Measurements from ENCODE around the gene USP21. TPM values are rescaled to one million over a fixed set of nuclear protein-coding genes. Genes with fewer than 3 reads are reported as not detected.
A peak's percentile ranks its signal among the peaks of the same experiment; 100 is the strongest.

USP21 gene
- polyA plus RNA-seq, 1 experiment: 19.3 TPM

DNA sequence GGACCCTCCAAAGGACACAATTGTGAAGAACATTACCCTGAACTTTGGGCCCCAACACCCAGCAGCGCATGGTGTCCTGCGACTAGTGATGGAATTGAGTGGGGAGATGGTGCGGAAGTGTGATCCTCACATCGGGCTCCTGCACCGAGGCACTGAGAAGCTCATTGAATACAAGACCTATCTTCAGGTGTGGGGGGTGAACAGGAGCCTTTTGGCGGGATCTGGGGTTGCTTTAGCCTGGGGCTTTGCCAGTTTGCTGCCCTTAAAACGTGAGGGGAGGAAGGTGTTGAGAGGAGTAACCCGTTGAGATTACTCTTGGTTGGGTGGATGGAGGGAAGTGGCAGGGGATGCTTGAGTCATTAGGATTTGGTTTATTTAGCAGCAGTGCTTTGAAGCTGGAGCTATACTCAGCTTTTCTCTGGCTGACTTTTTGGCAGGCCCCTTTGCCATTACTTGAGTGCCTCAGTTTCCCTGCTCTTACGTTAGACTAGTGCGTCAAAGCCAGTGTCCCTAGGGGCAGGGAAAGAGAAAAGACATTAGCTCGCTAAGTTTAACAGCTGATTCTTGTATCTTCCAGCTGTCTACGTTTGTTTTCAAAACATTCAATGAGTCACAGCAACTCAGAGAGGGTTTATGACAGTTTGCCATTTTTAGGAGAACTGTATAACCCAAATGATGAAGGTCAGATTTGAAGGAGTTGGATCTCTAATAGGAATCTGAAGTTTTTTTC lies 47.3 kb downstream of the USP21 start:
- POLR2A ChIA-PET: interaction anchor here (1.2 kb wide), 1 partner anchor 9 kb away, joined by 5 read pairs; no protein-coding TSS in a partner anchor
- CTCF ChIA-PET: interaction anchor here (0.9 to 13.8 kb wide), 5 partner anchors 9 to 138 kb away, joined by 3 to 159 read pairs (median 4); partner anchors contain the start of genes APOA2 and TOMM40L
- no peaks in the 10 kb centered on the region for H3K27me3 ChIP-seq (ENCODE audit: control insufficient read depth, insufficient read depth, low read length)
- no peak for DNase-seq (ENCODE audit: low read depth)
- TF ChIP-seq CTCF (IDR thresholded peaks at IDR 0.05; ENCODE audit: insufficient read depth, low read depth, low read length): no peak
- H3K36me3 ChIP-seq (ENCODE audit: control insufficient read depth, insufficient read depth, low read length): peaks cover 20% of the 10 kb centered on the region
- no peak overlapping the region for H3K4me3 ChIP-seq (ENCODE audit: low read depth, low read length)

DNA sequence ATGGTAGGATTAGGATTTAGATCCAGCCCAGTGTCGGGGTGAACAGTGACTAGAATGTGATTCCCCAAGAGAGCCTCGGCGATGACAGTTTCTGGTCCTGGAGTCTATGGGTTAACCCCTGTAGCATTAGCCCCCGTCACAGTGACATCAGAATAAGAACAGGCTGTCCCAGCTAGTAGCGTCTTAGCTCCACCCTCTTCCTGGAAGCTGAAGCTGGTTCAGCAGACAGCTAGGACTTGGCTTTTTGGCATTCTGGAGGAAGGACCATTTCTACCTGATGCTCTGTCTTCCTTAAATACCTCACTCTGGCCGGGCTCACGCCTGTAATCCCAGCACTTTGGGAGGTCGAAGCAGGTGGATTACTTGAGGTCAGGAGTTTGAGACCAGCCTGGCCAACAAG lies 47.9 kb downstream of the USP21 start:
- Histone ChIP-seq H3K27me3 (ENCODE audit: control insufficient read depth, insufficient read depth, low read length) (no peaks in the 10 kb centered on the region), H3K4me3 (ENCODE audit: low read depth, low read length) (no peak overlapping the region), H3K36me3 (ENCODE audit: control insufficient read depth, insufficient read depth, low read length) (peaks cover 25% of the 10 kb centered on the region)
- ChIA-PET POLR2A (interaction anchor here (1.2 kb wide), 1 partner anchor 9 kb away, joined by 5 read pairs; no protein-coding TSS in a partner anchor), CTCF (interaction anchor here (0.9 to 13.8 kb wide), 4 partner anchors 10 to 138 kb away, joined by 3 to 159 read pairs (median 4); partner anchors contain the start of genes APOA2 and TOMM40L)
- no peak for DNase-seq (ENCODE audit: low read depth)
- no peak for TF ChIP-seq CTCF (IDR thresholded peaks at IDR 0.05; ENCODE audit: insufficient read depth, low read depth, low read length)

DNA sequence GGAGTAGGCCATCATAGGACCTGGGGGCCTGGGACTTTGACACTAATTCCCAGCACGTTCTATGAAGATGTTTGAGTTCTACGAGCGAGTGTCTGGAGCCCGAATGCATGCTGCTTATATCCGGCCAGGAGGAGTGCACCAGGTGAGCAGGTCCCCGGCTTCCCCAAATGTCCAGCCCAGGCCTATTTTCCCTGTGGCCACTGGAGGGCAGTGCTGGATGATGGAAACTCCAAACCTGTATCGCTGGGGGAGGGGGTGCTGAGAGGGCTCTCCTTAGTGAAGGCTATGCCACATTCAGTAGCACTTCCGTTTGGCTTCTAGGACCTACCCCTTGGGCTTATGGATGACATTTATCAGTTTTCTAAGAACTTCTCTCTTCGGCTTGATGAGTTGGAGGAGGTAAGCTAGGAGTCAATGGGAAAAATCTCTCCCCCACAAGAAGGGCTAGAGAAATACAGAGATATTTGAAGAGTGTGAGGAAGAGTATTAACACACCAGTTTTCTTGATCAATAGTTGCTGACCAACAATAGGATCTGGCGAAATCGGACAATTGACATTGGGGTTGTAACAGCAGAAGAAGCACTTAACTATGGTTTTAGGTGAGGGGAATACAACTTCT lies 50.6 kb downstream of the USP21 start:
- DNase-seq (ENCODE audit: low read depth): no peak
- H3K27me3 ChIP-seq (ENCODE audit: control insufficient read depth, insufficient read depth, low read length): no peaks in the 10 kb centered on the region
- POLR2A ChIA-PET: no interaction called here
- CTCF ChIA-PET: interaction anchor here (0.7 to 13.8 kb wide), 11 partner anchors 7 to 175 kb away, joined by 3 to 159 read pairs (median 4); partner anchors contain the start of genes ADAMTS4, APOA2, NDUFS2 and SDHC
- peaks cover 39% of the 10 kb centered on the region for H3K36me3 ChIP-seq (ENCODE audit: control insufficient read depth, insufficient read depth, low read length)
- no peak overlapping the region for H3K4me3 ChIP-seq (ENCODE audit: low read depth, low read length)
- TF ChIP-seq CTCF (IDR thresholded peaks at IDR 0.05; ENCODE audit: insufficient read depth, low read depth, low read length): peak; percentile 93

DNA sequence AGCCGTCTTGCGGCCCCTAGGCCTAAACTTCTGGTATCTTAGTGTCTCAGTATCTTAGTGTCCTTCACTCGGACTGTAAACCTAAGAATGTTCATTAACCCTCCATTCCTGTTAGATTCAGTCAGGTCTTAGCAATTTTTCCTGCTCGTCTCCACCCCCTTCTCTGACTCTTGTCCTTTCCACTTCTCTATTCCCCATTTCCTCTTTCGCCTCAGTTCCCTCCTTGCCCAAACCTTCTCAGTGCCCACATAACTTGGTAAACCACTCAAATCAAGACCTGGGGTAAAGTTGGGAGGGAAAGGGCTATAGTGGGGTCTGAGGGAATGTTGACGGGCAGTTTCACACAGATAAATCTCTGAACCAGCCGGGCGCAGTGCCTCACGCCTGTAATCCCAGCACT lies 55.1 kb downstream of the USP21 start:
- no peak for TF ChIP-seq CTCF (IDR thresholded peaks at IDR 0.05; ENCODE audit: insufficient read depth, low read depth, low read length)
- H3K36me3 ChIP-seq (ENCODE audit: control insufficient read depth, insufficient read depth, low read length): peaks cover 31% of the 10 kb centered on the region
- no peak overlapping the region for H3K4me3 ChIP-seq (ENCODE audit: low read depth, low read length)
- no peak for DNase-seq (ENCODE audit: low read depth)
- H3K27me3 ChIP-seq (ENCODE audit: control insufficient read depth, insufficient read depth, low read length): no peaks in the 10 kb centered on the region
- CTCF ChIA-PET: interaction anchor here (1.2 kb wide), 1 partner anchor 77 kb away, joined by 4 read pairs; no protein-coding TSS in a partner anchor
- POLR2A ChIA-PET: no interaction called here

GRCh38 chr1:161215076-161215475 lies 55.8 kb downstream of the USP21 start, which contains the start of gene FCER1G:
TSS of gene FCER1G (plus strand) at chr1:161215295. CDS start at chr1:161215322, 27 bp downstream.
- Histone ChIP-seq H3K4me3 (ENCODE audit: low read depth, low read length) (no peak within 1 kb of the TSS), H3K36me3 (ENCODE audit: control insufficient read depth, insufficient read depth, low read length) (peaks cover 27% of the 10 kb centered on the region), H3K27me3 (ENCODE audit: control insufficient read depth, insufficient read depth, low read length) (no peaks in the 10 kb centered on the region)
- TF ChIP-seq CTCF (IDR thresholded peaks at IDR 0.05; ENCODE audit: insufficient read depth, low read depth, low read length): no peak
- CTCF ChIA-PET: interaction anchor here (0.5 to 4.5 kb wide), 3 partner anchors 12 to 76 kb away, joined by 3 to 55 read pairs (median 4); partner anchors contain the start of gene TOMM40L
- DNase-seq (ENCODE audit: low read depth): no peak
- POLR2A ChIA-PET: no interaction called here
